HL-60 (cell line): ENCODE measurements around the gene FAM83C.

Experiments
- GABPA ChIP-seq: IDR thresholded peaks from 2 replicates; pipeline ENCODE4 v1.6.1; 2012; ENCODE audit warnings: low read depth
- TF ChIP-seq, protein P1 (sequence below): IDR thresholded peaks from one replicate; pipeline ENCODE4 v1.5.1; 2011; ENCODE audit warnings: low read length, control low read depth, inconsistent platforms; ENCODE audit not compliant: insufficient read depth
- TF ChIP-seq, protein P2 (sequence below): IDR thresholded peaks from 2 replicates; pipeline ENCODE4 v1.6.1; 2012; ENCODE audit warnings: low read depth; ENCODE audit not compliant: insufficient replicate concordance

DNA sequence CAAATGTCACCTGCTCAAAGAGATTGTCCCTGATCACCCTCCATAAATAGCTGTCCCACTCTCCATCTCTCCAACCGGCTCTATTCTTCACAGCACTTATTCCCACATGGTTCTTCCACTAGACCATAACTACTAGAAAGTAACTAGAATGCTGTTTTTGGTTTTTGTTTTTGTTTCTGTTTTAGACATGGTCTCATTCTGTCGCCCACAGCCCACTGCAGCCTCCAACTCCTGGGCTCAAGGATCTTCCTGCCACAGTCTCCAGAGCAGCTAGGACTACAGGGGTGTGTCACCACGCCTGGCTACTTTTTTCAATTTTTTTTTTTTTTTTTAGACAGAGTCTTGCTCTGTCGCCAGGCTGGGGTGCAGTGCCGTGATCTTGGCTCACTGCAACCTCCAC is 53.5 kb downstream of the FAM83C start:
- TF ChIP-seq, protein P1, sequence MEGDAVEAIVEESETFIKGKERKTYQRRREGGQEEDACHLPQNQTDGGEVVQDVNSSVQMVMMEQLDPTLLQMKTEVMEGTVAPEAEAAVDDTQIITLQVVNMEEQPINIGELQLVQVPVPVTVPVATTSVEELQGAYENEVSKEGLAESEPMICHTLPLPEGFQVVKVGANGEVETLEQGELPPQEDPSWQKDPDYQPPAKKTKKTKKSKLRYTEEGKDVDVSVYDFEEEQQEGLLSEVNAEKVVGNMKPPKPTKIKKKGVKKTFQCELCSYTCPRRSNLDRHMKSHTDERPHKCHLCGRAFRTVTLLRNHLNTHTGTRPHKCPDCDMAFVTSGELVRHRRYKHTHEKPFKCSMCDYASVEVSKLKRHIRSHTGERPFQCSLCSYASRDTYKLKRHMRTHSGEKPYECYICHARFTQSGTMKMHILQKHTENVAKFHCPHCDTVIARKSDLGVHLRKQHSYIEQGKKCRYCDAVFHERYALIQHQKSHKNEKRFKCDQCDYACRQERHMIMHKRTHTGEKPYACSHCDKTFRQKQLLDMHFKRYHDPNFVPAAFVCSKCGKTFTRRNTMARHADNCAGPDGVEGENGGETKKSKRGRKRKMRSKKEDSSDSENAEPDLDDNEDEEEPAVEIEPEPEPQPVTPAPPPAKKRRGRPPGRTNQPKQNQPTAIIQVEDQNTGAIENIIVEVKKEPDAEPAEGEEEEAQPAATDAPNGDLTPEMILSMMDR: no peak
- TF ChIP-seq, protein P2, sequence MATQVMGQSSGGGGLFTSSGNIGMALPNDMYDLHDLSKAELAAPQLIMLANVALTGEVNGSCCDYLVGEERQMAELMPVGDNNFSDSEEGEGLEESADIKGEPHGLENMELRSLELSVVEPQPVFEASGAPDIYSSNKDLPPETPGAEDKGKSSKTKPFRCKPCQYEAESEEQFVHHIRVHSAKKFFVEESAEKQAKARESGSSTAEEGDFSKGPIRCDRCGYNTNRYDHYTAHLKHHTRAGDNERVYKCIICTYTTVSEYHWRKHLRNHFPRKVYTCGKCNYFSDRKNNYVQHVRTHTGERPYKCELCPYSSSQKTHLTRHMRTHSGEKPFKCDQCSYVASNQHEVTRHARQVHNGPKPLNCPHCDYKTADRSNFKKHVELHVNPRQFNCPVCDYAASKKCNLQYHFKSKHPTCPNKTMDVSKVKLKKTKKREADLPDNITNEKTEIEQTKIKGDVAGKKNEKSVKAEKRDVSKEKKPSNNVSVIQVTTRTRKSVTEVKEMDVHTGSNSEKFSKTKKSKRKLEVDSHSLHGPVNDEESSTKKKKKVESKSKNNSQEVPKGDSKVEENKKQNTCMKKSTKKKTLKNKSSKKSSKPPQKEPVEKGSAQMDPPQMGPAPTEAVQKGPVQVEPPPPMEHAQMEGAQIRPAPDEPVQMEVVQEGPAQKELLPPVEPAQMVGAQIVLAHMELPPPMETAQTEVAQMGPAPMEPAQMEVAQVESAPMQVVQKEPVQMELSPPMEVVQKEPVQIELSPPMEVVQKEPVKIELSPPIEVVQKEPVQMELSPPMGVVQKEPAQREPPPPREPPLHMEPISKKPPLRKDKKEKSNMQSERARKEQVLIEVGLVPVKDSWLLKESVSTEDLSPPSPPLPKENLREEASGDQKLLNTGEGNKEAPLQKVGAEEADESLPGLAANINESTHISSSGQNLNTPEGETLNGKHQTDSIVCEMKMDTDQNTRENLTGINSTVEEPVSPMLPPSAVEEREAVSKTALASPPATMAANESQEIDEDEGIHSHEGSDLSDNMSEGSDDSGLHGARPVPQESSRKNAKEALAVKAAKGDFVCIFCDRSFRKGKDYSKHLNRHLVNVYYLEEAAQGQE: no peak
- no peak for TF ChIP-seq GABPA
